ENCODE data around the gene USP24.

GRCh38 chr1:55213151-55213884 is 1.8 kb downstream of the USP24 start:
- TF ChIP-seq CTCF (IDR thresholded peaks at IDR 0.05) (no peak), POLR2A (IDR thresholded peaks at IDR 0.05) (no peak)
